H1 (cell line): ENCODE results near the gene C6orf52. TPM values are rescaled to one million over a fixed set of nuclear protein-coding genes. Genes with fewer than 3 reads are reported as not detected.

Experiments used
- CTCF ChIA-PET: fragments of 300-600 bp; sonication (Branson Sonifier 250); formaldehyde crosslinking; loops from one replicate; lab custom pipeline; 2021; ENCODE audit not compliant: partially characterized antibody; lab: Charles Lee
- POLR2A ChIA-PET: fragments of 300-600 bp; sonication (Branson Sonifier 250); formaldehyde crosslinking; loops from one replicate; lab custom pipeline; 2021; ENCODE audit warnings: inconsistent platforms; ENCODE audit not compliant: partially characterized antibody; lab: Charles Lee
- DNase-seq, 2 experiments: peaks; one replicate each; pipeline versions ENCODE4 v3.0.0 to v3.0.0-alpha.2; 2010 to 2022; ENCODE audit warnings: low spot score in 2 of 2, low read depth in 1 of 2, mixed read lengths in 1 of 2
- FAIRE-seq: peaks from 2 replicates; lab custom pipeline; 2011; peaks lifted over from hg19 to GRCh38; lab: Jason Lieb, UNC
- H2AFZ ChIP-seq: 2 replicates; pipeline ENCODE4 v1.8.1; 2012; ENCODE audit warnings: low read length, inconsistent platforms
- H2AK5ac ChIP-seq: 2 replicates; pipeline ENCODE4 v1.6.1; 2013; ENCODE audit warnings: low read depth, low read length
- H2BK120ac ChIP-seq: replicated peaks from 2 replicates; pipeline ENCODE3; 2013; ENCODE audit warnings: low read depth, low read length, inconsistent platforms
- H2BK12ac ChIP-seq: 2 replicates; pipeline ENCODE4 v1.6.1; 2013; ENCODE audit warnings: low read depth, low read length
- H2BK15ac ChIP-seq: 2 replicates; pipeline ENCODE4 v1.6.1; 2013; ENCODE audit warnings: low read length
- H2BK20ac ChIP-seq: 2 replicates; pipeline ENCODE4 v1.6.1; 2013; ENCODE audit warnings: low read length
- H2BK5ac ChIP-seq: 2 replicates; pipeline ENCODE4 v1.6.1; 2013; ENCODE audit warnings: low read depth, low read length
- H3K14ac ChIP-seq: 2 replicates; pipeline ENCODE4 v1.6.1; 2013; ENCODE audit warnings: inconsistent platforms; ENCODE audit not compliant: insufficient read length
- H3K18ac ChIP-seq: 2 replicates; pipeline ENCODE4 v1.6.1; 2013; ENCODE audit warnings: low read length; ENCODE audit errors: extremely low read depth
- H3K23ac ChIP-seq: 2 replicates; pipeline ENCODE4 v1.6.1; 2013; ENCODE audit warnings: inconsistent platforms; ENCODE audit not compliant: insufficient read length
- H3K23me2 ChIP-seq: 2 replicates; pipeline ENCODE4 v1.6.1; 2013; ENCODE audit warnings: low read depth, low read length
- H3K27ac ChIP-seq: 2 replicates; pipeline ENCODE4 v1.6.1; 2011; ENCODE audit warnings: low read depth, low read length, inconsistent platforms
- H3K27me3 ChIP-seq, 4 experiments: replicated peaks in 1 of 4; 1 replicate in 1 of 4; 2 replicates in 3 of 4; pipeline versions ENCODE4 v1.6.1 to v1.8.1; 2011 to 2013; ENCODE audit warnings: low read length in 3 of 4, mild to moderate bottlenecking in 3 of 4, inconsistent platforms in 2 of 4, mixed read lengths in 2 of 4, moderate library complexity in 1 of 4; ENCODE audit not compliant: control insufficient read depth in 3 of 4, insufficient read depth in 3 of 4; ENCODE audit errors: extremely low read depth in 1 of 4
- H3K36me3 ChIP-seq, 4 experiments: 2 replicates each; pipeline versions ENCODE4 v1.6.1 to v1.8.1; 2011 to 2013; ENCODE audit warnings: mild to moderate bottlenecking in 4 of 4, low read length in 3 of 4, moderate library complexity in 2 of 4, control low read depth in 1 of 4, inconsistent platforms in 1 of 4; ENCODE audit not compliant: insufficient read depth in 4 of 4, control insufficient read depth in 2 of 4
- H3K4ac ChIP-seq: replicated peaks from 2 replicates; pipeline ENCODE3; 2013; ENCODE audit warnings: low read length, low read depth, mixed read lengths, inconsistent platforms; ENCODE audit not compliant: insufficient read length
- H3K4me1 ChIP-seq, 4 experiments: replicated peaks in 1 of 4; 1 replicate in 1 of 4; 2 replicates in 3 of 4; pipeline versions ENCODE4 v1.6.1 to v1.8.1; 2011 to 2013; ENCODE audit warnings: low read length in 3 of 4, inconsistent platforms in 2 of 4, mixed read lengths in 1 of 4; ENCODE audit not compliant: insufficient read depth in 4 of 4, control insufficient read depth in 3 of 4
- H3K4me2 ChIP-seq, 2 experiments: 2 replicates each; pipeline versions ENCODE4 v1.6.1 to v1.8.1; 2011 to 2013; ENCODE audit warnings: low read depth in 2 of 2, low read length in 2 of 2, control low read depth in 1 of 2, inconsistent platforms in 1 of 2, mild to moderate bottlenecking in 1 of 2; ENCODE audit not compliant: insufficient read depth in 1 of 2
- H3K4me3 ChIP-seq, 4 experiments: fragments of 200-600, 300-600 bp in 1 of 4; sonication (generic), shearing (Covaris generic), sonication (Bioruptor Twin) in 1 of 4; 2 replicates each; pipeline versions ENCODE4 v1.5.1 to v1.8.1; 2011 to 2016; ENCODE audit warnings: low read length in 4 of 4, low read depth in 3 of 4, control low read depth in 2 of 4, inconsistent platforms in 2 of 4, mild to moderate bottlenecking in 2 of 4, mixed read lengths in 1 of 4, moderate library complexity in 1 of 4; ENCODE audit not compliant: insufficient read depth in 2 of 4; ENCODE audit errors: extremely low read depth in 1 of 4
- H3K56ac ChIP-seq: replicated peaks from 2 replicates; pipeline ENCODE3; 2013; ENCODE audit warnings: low read depth, mild to moderate bottlenecking, mixed read lengths, low read length, inconsistent platforms; ENCODE audit not compliant: insufficient read length
- H3K79me1 ChIP-seq: 2 replicates; pipeline ENCODE4 v1.6.1; 2013; ENCODE audit warnings: low read depth, low read length, control low read depth
- H3K79me2 ChIP-seq, 2 experiments: 2 replicates each; pipeline versions ENCODE4 v1.6.1 to v1.8.1; 2012 to 2013; ENCODE audit warnings: low read length in 2 of 2, mild to moderate bottlenecking in 2 of 2, inconsistent platforms in 1 of 2; ENCODE audit not compliant: insufficient read depth in 2 of 2, control insufficient read depth in 1 of 2
- H3K9ac ChIP-seq, 4 experiments: replicated peaks in 1 of 4; 1 replicate in 1 of 4; 2 replicates in 3 of 4; pipeline versions ENCODE4 v1.6.1 to v1.8.1; 2011 to 2013; ENCODE audit warnings: low read depth in 3 of 4, low read length in 3 of 4, control low read depth in 2 of 4, mild to moderate bottlenecking in 2 of 4, moderate library complexity in 2 of 4, inconsistent platforms in 1 of 4; ENCODE audit errors: extremely low read depth in 1 of 4
- H3K9me3 ChIP-seq, 2 experiments: 2 replicates each; pipeline versions ENCODE4 v1.6.1 to v1.8.1; 2012 to 2013; ENCODE audit warnings: mild to moderate bottlenecking in 2 of 2, moderate library complexity in 2 of 2, control low read depth in 1 of 2, inconsistent platforms in 1 of 2, low read depth in 1 of 2, low read length in 1 of 2, mixed read lengths in 1 of 2; ENCODE audit not compliant: insufficient read depth in 2 of 2
- H4K20me1 ChIP-seq, 2 experiments: replicated peaks in 1 of 2; 2 replicates each; pipeline versions ENCODE3 to v1.8.1; 2011 to 2013; ENCODE audit warnings: inconsistent platforms in 2 of 2, low read length in 2 of 2, mild to moderate bottlenecking in 1 of 2; ENCODE audit not compliant: insufficient read depth in 2 of 2, control insufficient read depth in 1 of 2
- H4K5ac ChIP-seq: 2 replicates; pipeline ENCODE4 v1.6.1; 2013; ENCODE audit warnings: low read length, low read depth, mixed read lengths, inconsistent platforms; ENCODE audit not compliant: insufficient read length
- H4K8ac ChIP-seq: 2 replicates; pipeline ENCODE4 v1.8.0; 2013; ENCODE audit warnings: mild to moderate bottlenecking, moderate library complexity, low read length, inconsistent platforms; ENCODE audit not compliant: insufficient read depth; ENCODE audit errors: extremely low read depth
- H4K91ac ChIP-seq: replicated peaks from 2 replicates; pipeline ENCODE3; 2013; ENCODE audit warnings: low read length, mixed read lengths, inconsistent platforms; ENCODE audit not compliant: insufficient read length
- CBX8 ChIP-seq: fragments of 300-800, 300-1000 bp; sonication (generic); IDR thresholded peaks from 2 replicates; pipeline ENCODE4 v1.7.1; 2016; ENCODE audit warnings: low read depth, low read length, borderline replicate concordance
- CHD1 ChIP-seq: IDR thresholded peaks from 2 replicates; pipeline ENCODE4 v1.6.1; 2012; ENCODE audit warnings: low read depth, low read length, improper control_type of control experiment
- JUND ChIP-seq: IDR thresholded peaks from 2 replicates; pipeline ENCODE4 v1.6.1; 2011; ENCODE audit warnings: mild to moderate bottlenecking, improper control_type of control experiment, low read length
- KDM4A ChIP-seq: IDR thresholded peaks from one replicate; pipeline ENCODE4 v1.7.1; 2012; ENCODE audit warnings: low read depth, mild to moderate bottlenecking, moderate library complexity, low read length, inconsistent platforms; ENCODE audit not compliant: severe bottlenecking
- MAFK ChIP-seq: IDR thresholded peaks from 2 replicates; pipeline ENCODE4 v1.6.1; 2012; ENCODE audit warnings: low read depth, mild to moderate bottlenecking, improper control_type of control experiment, low read length
- NANOG ChIP-seq: IDR thresholded peaks from 2 replicates; pipeline ENCODE4 v1.6.1; 2011; ENCODE audit warnings: low read length, low read depth, mild to moderate bottlenecking, inconsistent platforms; ENCODE audit not compliant: insufficient read depth, poor library complexity, severe bottlenecking
- SIX5 ChIP-seq: IDR thresholded peaks from 2 replicates; pipeline ENCODE4 v1.6.1; 2011; ENCODE audit warnings: mild to moderate bottlenecking, low read depth, low read length
- SP2 ChIP-seq: IDR thresholded peaks from 2 replicates; pipeline ENCODE4 v1.6.1; 2012; ENCODE audit warnings: mild to moderate bottlenecking, low read length, inconsistent platforms
- SUZ12 ChIP-seq: fragments of 200-600 bp; sonication (generic); IDR thresholded peaks from 2 replicates; pipeline ENCODE4 v1.6.1; 2012; ENCODE audit warnings: mild to moderate bottlenecking, inconsistent platforms, low read length, moderate library complexity, mixed read lengths
- TCF12 ChIP-seq: IDR thresholded peaks from 2 replicates; pipeline ENCODE4 v1.6.1; 2011; ENCODE audit warnings: low read depth, mild to moderate bottlenecking, low read length
- polyA plus RNA-seq, 7 experiments: library from polyadenylated mRNA; depleted of rRNA in 3 of 7; stranded (reverse) in 5 of 7; unstranded in 2 of 7; fragments of >200 nt in 5 of 7; fragments of 200-250 nt in 2 of 7; gene quantifications; 1 replicate in 5 of 7; 2 replicates in 1 of 7; 4 replicates in 1 of 7; pipeline versions ENCODE4 v1.2.1 to v1.2.3, GENCODE V29; 2011 to 2013; ENCODE audit warnings: missing spikeins in 2 of 7, mixed read lengths in 2 of 7
- total RNA-seq: library from RNA; stranded (reverse); fragmentation: NEBNext Ultra II Directional; extraction: Animal tissue kit (Norgen Biotek cat#: 25700); gene quantifications from 2 replicates; pipeline ENCODE4 v1.2.1, GENCODE V29; 2021
- TF ChIP-seq, protein P1 (sequence below), 3 experiments: IDR thresholded peaks; 1 replicate in 2 of 3; 2 replicates in 1 of 3; pipeline versions ENCODE4 v1.5.1 to v1.6.1; 2011; ENCODE audit warnings: low read length in 3 of 3, mild to moderate bottlenecking in 3 of 3, inconsistent platforms in 2 of 3, low read depth in 1 of 3, moderate library complexity in 1 of 3; ENCODE audit not compliant: insufficient read depth in 1 of 3; ENCODE audit errors: control extremely low read depth in 1 of 3

The C6orf52 gene
- total and polyA plus RNA-seq, 2 of the 8 experiments (the other 6 are each of a cell fraction or from before 2014, with no cell fraction given), result 1.5 to 3.1 TPM

DNA sequence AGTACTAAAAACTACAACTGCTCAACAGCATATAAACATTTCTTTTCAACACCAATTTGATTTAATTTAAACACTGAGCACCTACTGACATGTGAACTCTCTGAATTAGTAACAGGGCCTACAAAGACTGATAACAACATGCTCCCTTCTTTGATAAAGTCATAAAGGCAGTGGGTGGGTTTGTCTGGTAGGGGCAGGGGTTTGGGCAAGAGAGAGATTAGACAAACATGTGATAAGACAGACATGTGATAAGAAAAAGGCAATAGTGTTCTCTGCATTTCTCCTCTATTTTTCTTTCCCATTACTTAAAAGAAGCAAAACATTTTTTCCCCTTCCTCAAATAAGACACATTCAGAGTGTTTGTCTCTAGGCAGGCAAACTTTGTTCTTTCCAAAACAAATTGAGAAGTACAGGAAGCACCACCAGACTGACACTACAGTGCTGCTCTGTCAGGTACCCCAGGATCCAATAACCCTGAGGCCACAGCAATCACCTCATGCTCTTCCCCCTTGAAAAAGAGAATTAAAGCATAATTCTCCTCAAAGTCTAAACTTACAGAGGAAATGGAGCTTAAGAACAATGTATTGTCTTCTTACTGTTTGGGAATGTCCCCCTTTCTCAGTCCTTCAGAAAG is 11.9 kb downstream of the C6orf52 start:
- H3K56ac ChIP-seq, result no peak overlapping the region
- no peak overlapping the region for H3K4ac ChIP-seq
- no peak overlapping the region for H2BK20ac ChIP-seq
- TF ChIP-seq, protein P1, sequence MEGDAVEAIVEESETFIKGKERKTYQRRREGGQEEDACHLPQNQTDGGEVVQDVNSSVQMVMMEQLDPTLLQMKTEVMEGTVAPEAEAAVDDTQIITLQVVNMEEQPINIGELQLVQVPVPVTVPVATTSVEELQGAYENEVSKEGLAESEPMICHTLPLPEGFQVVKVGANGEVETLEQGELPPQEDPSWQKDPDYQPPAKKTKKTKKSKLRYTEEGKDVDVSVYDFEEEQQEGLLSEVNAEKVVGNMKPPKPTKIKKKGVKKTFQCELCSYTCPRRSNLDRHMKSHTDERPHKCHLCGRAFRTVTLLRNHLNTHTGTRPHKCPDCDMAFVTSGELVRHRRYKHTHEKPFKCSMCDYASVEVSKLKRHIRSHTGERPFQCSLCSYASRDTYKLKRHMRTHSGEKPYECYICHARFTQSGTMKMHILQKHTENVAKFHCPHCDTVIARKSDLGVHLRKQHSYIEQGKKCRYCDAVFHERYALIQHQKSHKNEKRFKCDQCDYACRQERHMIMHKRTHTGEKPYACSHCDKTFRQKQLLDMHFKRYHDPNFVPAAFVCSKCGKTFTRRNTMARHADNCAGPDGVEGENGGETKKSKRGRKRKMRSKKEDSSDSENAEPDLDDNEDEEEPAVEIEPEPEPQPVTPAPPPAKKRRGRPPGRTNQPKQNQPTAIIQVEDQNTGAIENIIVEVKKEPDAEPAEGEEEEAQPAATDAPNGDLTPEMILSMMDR (IDR thresholded peaks at IDR 0.05; ENCODE audit: control extremely low read depth in 1 of 3, insufficient read depth in 1 of 3, low read depth in 1 of 3, low read length in 3 of 3), result no peak
- TF ChIP-seq SUZ12 (no peak), CHD1 (no peak), KDM4A (no peak), SIX5 (no peak), NANOG (no peak), MAFK (no peak), CBX8 (no peak), JUND (no peak), SP2 (no peak), TCF12 (no peak)
- H2BK12ac ChIP-seq, result no peak overlapping the region
- H4K8ac ChIP-seq, result no peak overlapping the region
- no peak overlapping the region for H2BK5ac ChIP-seq
- H3K4me3 ChIP-seq, result no peak overlapping the region
- peaks cover 0 to 4% (median 0%) of the 10 kb centered on the region in 4 experiments; a peak in 1 of 7 replicates for H3K4me1 ChIP-seq
- no peak overlapping the region for H3K9ac ChIP-seq
- no peak overlapping the region for H3K4me2 ChIP-seq
- H2BK15ac ChIP-seq, result no peak overlapping the region
- no peaks in the 10 kb centered on the region for H3K79me2 ChIP-seq
- H3K27ac ChIP-seq, result no peak overlapping the region
- H3K79me1 ChIP-seq, result no peaks in the 10 kb centered on the region
- no peaks in the 10 kb centered on the region for H3K9me3 ChIP-seq
- ChIA-PET CTCF (interaction anchor here (1.1 to 2.2 kb wide), 2 partner anchors 77 to 172 kb away, joined by 3 to 6 read pairs; no protein-coding TSS in a partner anchor), POLR2A (interaction anchor here (0.6 to 1.2 kb wide), 2 partner anchors 11 to 22 kb away, joined by 3 to 4 read pairs; no protein-coding TSS in a partner anchor)
- no peaks in the 10 kb centered on the region for H3K36me3 ChIP-seq
- no peak for DNase-seq
- no peak overlapping the region for H2AFZ ChIP-seq
- H2AK5ac ChIP-seq, result no peak overlapping the region
- no peak overlapping the region for H3K23ac ChIP-seq
- H3K18ac ChIP-seq, result no peak overlapping the region
- H3K27me3 ChIP-seq, result no peaks in the 10 kb centered on the region
- no peaks in the 10 kb centered on the region for H4K20me1 ChIP-seq
- H3K23me2 ChIP-seq, result no peaks in the 10 kb centered on the region
- no peak overlapping the region for H4K5ac ChIP-seq
- no peak overlapping the region for H3K14ac ChIP-seq
- FAIRE-seq, result no peak
- H2BK120ac ChIP-seq, result no peak overlapping the region
- H4K91ac ChIP-seq, result no peak overlapping the region
